ENCODE measurements around the gene SMAD6.

SMAD6 gene

GRCh38 chr15:66718220-66718988 lies 16.4 kb downstream of the SMAD6 start:
- H3K4me1 ChIP-seq: peaks cover 6% of the 10 kb centered on the region

DNA sequence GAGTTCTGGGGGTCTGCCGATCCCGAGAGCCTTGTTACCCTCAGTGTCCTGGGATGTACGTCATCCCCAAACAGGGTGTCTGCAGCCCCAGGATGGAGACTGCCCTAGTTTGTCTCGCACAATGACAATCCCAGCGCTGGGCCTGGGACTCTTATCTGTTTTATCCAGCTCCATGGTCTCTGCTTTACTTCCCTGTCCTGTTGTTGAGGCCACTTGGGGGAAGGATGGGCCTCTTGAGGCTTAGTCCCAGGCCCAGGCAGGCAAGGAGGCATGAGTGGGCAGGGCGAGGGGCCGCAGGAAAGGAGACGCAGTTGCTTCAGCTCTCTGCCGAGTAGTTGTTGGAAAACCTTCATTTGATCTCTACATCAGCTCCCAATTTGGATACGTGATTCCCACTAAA lies 17.4 kb downstream of the SMAD6 start:
- no peaks in the 10 kb centered on the region for H3K27me3 ChIP-seq
- TF ChIP-seq CTCF (IDR thresholded peaks at IDR 0.05; ENCODE audit: low read depth, low read length): no peak
- peaks cover 12% of the 10 kb centered on the region for H3K4me1 ChIP-seq
- no peaks in the 10 kb centered on the region for H3K9me3 ChIP-seq
- H3K4me3 ChIP-seq (ENCODE audit: low read depth, low read length): no peak overlapping the region
- DNase-seq: no peak
- peaks cover 93% of the 10 kb centered on the region for H3K36me3 ChIP-seq

More at GRCh38 chr15:66718220-66718988, 16.4 kb downstream of the SMAD6 start:
- H3K36me3 ChIP-seq: peaks cover 92% of the 10 kb centered on the region
- DNase-seq: no peak
- H3K27me3 ChIP-seq: no peaks in the 10 kb centered on the region
- no peak overlapping the region for H3K4me3 ChIP-seq (ENCODE audit: low read depth, low read length)
- TF ChIP-seq CTCF (IDR thresholded peaks at IDR 0.05; ENCODE audit: low read depth, low read length): no peak
- H3K9me3 ChIP-seq: no peaks in the 10 kb centered on the region

DNA sequence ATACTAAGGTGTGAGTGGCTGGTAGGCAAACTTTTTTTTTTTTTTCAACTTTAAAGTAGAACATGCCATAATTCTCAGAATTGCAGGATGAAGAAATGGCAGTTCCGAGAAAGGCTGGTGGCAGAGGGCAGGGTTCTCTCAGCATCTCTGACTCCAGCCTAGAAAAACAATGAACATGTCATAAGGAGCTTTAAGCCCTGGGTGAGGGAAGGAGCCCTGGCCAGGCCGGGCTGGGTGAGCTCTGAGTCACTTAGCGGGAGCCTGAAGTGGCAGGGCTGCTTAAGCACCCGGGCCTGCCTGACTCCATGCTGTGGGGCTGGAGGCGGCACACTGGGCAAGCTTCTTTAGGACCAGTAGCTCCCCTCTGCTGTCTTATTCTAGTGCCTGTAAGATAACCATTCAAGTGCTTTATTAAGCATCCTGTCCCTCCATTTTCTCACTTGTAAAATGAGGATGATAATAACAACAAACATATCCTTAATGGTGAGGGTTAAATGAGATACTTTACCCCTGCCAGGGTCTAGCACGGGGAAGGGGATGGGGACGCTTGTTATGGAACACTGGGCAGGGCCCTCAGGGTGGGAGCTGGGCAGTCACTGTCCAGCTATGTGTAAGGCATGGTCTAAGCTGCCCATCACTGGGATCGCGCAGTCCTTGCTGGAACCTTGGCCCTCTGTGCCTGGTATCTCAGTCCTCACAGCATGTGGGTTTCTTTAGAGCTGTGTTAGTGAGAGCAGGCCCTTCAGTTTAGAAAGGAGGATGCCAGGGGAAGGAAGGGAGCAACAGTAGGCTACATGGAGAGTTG lies 18.4 kb downstream of the SMAD6 start:
- no peak for DNase-seq
- H3K9me3 ChIP-seq: no peaks in the 10 kb centered on the region
- peaks cover 93% of the 10 kb centered on the region for H3K36me3 ChIP-seq
- no peak for TF ChIP-seq CTCF (IDR thresholded peaks at IDR 0.05; ENCODE audit: low read depth, low read length)
- no peaks in the 10 kb centered on the region for H3K27me3 ChIP-seq
- H3K4me1 ChIP-seq: peaks cover 19% of the 10 kb centered on the region
- no peak overlapping the region for H3K4me3 ChIP-seq (ENCODE audit: low read depth, low read length)

DNA sequence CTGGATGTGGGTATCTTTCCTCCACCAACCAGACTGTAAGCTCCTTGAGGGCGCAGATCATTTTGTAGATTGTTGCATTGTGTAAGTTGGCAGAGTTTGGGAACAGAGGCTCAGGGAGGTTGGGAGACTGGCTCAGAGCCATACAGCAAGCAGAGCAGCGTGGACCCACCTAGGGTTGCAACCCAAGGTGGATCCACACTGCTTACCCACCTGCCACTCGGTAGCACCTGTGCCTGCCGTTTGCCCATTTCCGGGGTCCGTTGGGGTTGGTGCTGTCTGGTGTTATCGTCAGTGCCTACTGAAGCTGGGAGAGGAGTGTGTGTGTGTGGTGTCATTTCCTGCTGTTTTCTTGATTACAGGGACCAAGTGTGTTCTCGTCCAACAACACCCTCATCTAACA lies 19.0 kb downstream of the SMAD6 start:
- peaks cover 19% of the 10 kb centered on the region for H3K4me1 ChIP-seq
- H3K36me3 ChIP-seq: peaks cover 97% of the 10 kb centered on the region

GRCh38 chr15:66721501-66721937 lies 19.5 kb downstream of the SMAD6 start:
- Histone ChIP-seq H3K27me3 (no peaks in the 10 kb centered on the region), H3K4me1 (peaks cover 16% of the 10 kb centered on the region), H3K4me3 (ENCODE audit: low read depth, low read length) (no peak overlapping the region), H3K36me3 (peaks cover 96% of the 10 kb centered on the region), H3K9me3 (no peaks in the 10 kb centered on the region)
- no peak for TF ChIP-seq CTCF (IDR thresholded peaks at IDR 0.05; ENCODE audit: low read depth, low read length)
- DNase-seq: no peak

More for the DNA sequence above, 19.0 kb downstream of the SMAD6 start:
- no peaks in the 10 kb centered on the region for H3K9me3 ChIP-seq
- H3K4me3 ChIP-seq (ENCODE audit: low read depth, low read length): no peak overlapping the region
- H3K27me3 ChIP-seq: no peaks in the 10 kb centered on the region
- no peak for TF ChIP-seq CTCF (IDR thresholded peaks at IDR 0.05; ENCODE audit: low read depth, low read length)
- DNase-seq: no peak

All from BE2C (cell line).